GM19455 (cell line): ENCODE results near the gene TMPO.
A peak's percentile ranks its signal among the peaks of the same experiment; 100 is the strongest.
"Not testable (repeated sequence)": the region's sequence is repeated elsewhere in the genome, so short reads cannot be mapped to it uniquely, and the experiment has no call there.

Source experiments
- ATAC-seq: cut with Tn5 transposase; IDR thresholded peaks from one replicate; pipeline ENCODE4 v1.9.1; 2021; ENCODE audit not compliant: unreplicated experiment

The TMPO gene

GRCh38 chr12:98515287-98516110 lies at the start of gene TMPO:
Gene TMPO (plus strand): TSS chr12:98515590. CDS start chr12:98515868, 278 bp downstream.
- ATAC-seq, result peak; percentile 74

- ATAC-seq, result no peak
These were observed 49.3 kb upstream of the TMPO start for GRCh38 chr12:98465950-98466602.

- ATAC-seq, result no peak
These were observed 48.6 kb upstream of the TMPO start for GRCh38 chr12:98466640-98467400.

GRCh38 chr12:98469109-98469508 lies 46.3 kb upstream of the TMPO start:
- ATAC-seq, result no peak

GRCh38 chr12:98470469-98471082 lies 44.8 kb upstream of the TMPO start:
- ATAC-seq, result no peak

GRCh38 chr12:98471085-98471484 lies 44.3 kb upstream of the TMPO start:
- ATAC-seq, result no peak

- no peak for ATAC-seq
These were observed 39.9 kb upstream of the TMPO start for GRCh38 chr12:98475565-98475908.

GRCh38 chr12:98478606-98479005 lies 36.8 kb upstream of the TMPO start:
- ATAC-seq, result no peak

- no peak for ATAC-seq
These were observed 31.5 kb upstream of the TMPO start for GRCh38 chr12:98483621-98484503.

GRCh38 chr12:98485792-98486340 lies 29.5 kb upstream of the TMPO start:
- no peak for ATAC-seq

GRCh38 chr12:98488416-98488815 lies 27.0 kb upstream of the TMPO start:
- ATAC-seq, result not testable (repeated sequence)

GRCh38 chr12:98489176-98489575 lies 26.2 kb upstream of the TMPO start:
- no peak for ATAC-seq

- ATAC-seq, result peak; percentile 86
These were observed 24.6 kb upstream of the TMPO start for GRCh38 chr12:98490501-98491453.

GRCh38 chr12:98492580-98493140 lies 22.7 kb upstream of the TMPO start:
- no peak for ATAC-seq

- ATAC-seq, result not testable (repeated sequence)
These were observed 14.1 kb upstream of the TMPO start for GRCh38 chr12:98501266-98501629.

GRCh38 chr12:98503342-98503591 lies 12.1 kb upstream of the TMPO start:
- peak; percentile 69 for ATAC-seq

- ATAC-seq, result peak; percentile 72
These were observed 11.6 kb upstream of the TMPO start for GRCh38 chr12:98503592-98504367.

GRCh38 chr12:98504368-98504617 lies 11.1 kb upstream of the TMPO start:
- ATAC-seq, result peak; percentile 10
